GM12891 (cell line): ENCODE measurements around the gene HAP1.

Source experiments
- PAX5 ChIP-seq: IDR thresholded peaks from 2 replicates; pipeline ENCODE4 v1.6.1; 2011; ENCODE audit warnings: low read length, moderate library complexity, mild to moderate bottlenecking; ENCODE audit not compliant: insufficient read depth, severe bottlenecking
- POLR2A ChIP-seq: IDR thresholded peaks from 2 replicates; pipeline ENCODE4 v1.6.1; 2011; ENCODE audit warnings: low read depth, low read length, control low read depth
- POLR2AphosphoS5 ChIP-seq: IDR thresholded peaks from 2 replicates; pipeline ENCODE4 v1.6.1; 2011; ENCODE audit warnings: low read depth, low read length, control low read depth
- POU2F2 ChIP-seq: IDR thresholded peaks from 2 replicates; pipeline ENCODE4 v1.6.1; 2011; ENCODE audit warnings: low read depth, mild to moderate bottlenecking, control low read depth, low read length, moderate library complexity
- SPI1 ChIP-seq: IDR thresholded peaks from 2 replicates; pipeline ENCODE4 v1.6.1; 2011; ENCODE audit warnings: low read depth, low read length, control low read depth
- TAF1 ChIP-seq: IDR thresholded peaks from 2 replicates; pipeline ENCODE4 v1.6.1; 2011; ENCODE audit warnings: low read depth, low read length, control low read depth

DNA sequence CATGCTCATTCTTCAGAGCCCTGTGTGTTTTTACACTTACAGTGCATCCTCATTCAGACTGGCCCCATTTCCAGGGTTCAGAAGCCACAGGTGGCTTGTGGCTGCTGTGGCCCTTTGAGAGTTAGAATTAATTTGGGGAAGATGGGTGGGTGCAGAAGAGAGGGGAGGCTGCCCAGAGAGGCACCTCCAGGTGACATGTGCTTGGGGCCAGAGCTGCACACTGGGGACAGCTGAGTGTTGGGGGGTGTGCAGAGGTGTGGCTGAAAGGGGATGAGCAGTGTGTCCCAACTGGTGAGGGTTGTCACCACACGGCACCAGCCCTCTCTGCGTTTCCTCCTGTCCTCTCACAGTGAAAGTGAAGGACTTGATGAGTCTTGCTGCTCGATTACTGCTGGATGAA is 52.7 kb downstream of the HAP1 start:
- TF ChIP-seq POLR2A (no peak), POLR2AphosphoS5 (no peak), TAF1 (no peak), PAX5 (no peak), SPI1 (no peak), POU2F2 (no peak)
